Endothelial cell of umbilical vein (primary cell): ENCODE results near the gene TCP11. TPM values are rescaled to one million over a fixed set of nuclear protein-coding genes. Genes with fewer than 3 reads are reported as not detected.

Source experiments
- BruUV-seq: library from RNA; stranded (reverse); fragments of 400-500 nt; replicated peaks from 2 replicates; lab custom pipeline; 2021; lab: Mats Ljungman, UMichigan
- CTCF ChIA-PET: fragments of 300-600, 350-600 bp; sonication (Branson Sonifier 250); formaldehyde crosslinking; loops from one replicate; lab custom pipeline; 2021; ENCODE audit warnings: antibody characterized with exemption, inconsistent platforms; lab: Charles Lee
- POLR2A ChIA-PET: fragments of 300-600, 350-600 bp; sonication (Branson Sonifier 250); formaldehyde crosslinking; loops from one replicate; lab custom pipeline; 2021; ENCODE audit warnings: antibody characterized with exemption, inconsistent platforms; lab: Charles Lee
- DNase-seq: peaks from one replicate; pipeline ENCODE4 v3.0.0-alpha.2; 2011; ENCODE audit warnings: low read depth, low spot score
- FAIRE-seq: peaks from 2 replicates; lab custom pipeline; 2011; peaks lifted over from hg19 to GRCh38; lab: Jason Lieb, UNC
- H2AFZ ChIP-seq: 2 replicates; pipeline ENCODE4 v1.6.0; 2012; ENCODE audit warnings: low read depth, low read length, control low read depth, inconsistent platforms
- H3K27ac ChIP-seq: 2 replicates; pipeline ENCODE4 v1.5.1; 2011; ENCODE audit warnings: low read depth, mild to moderate bottlenecking, control low read depth, low read length, moderate library complexity; ENCODE audit not compliant: insufficient read depth
- H3K27me3 ChIP-seq, 2 experiments: 2 replicates each; pipeline versions ENCODE4 v1.6.0 to v1.6.1; 2011; ENCODE audit warnings: low read length in 2 of 2, mixed read lengths in 1 of 2; ENCODE audit not compliant: control insufficient read depth in 2 of 2, insufficient read depth in 2 of 2
- H3K36me3 ChIP-seq, 2 experiments: 2 replicates in 1 of 2; 3 replicates in 1 of 2; pipeline ENCODE4 v1.5.1; 2011; ENCODE audit warnings: low read length in 2 of 2, mild to moderate bottlenecking in 1 of 2, moderate library complexity in 1 of 2; ENCODE audit not compliant: control insufficient read depth in 2 of 2, insufficient read depth in 2 of 2; ENCODE audit errors: extremely low read depth in 1 of 2
- H3K4me1 ChIP-seq: 3 replicates; pipeline ENCODE4 v1.5.1; 2011; ENCODE audit warnings: mild to moderate bottlenecking, low read length; ENCODE audit not compliant: control insufficient read depth, insufficient read depth; ENCODE audit errors: extremely low read depth
- H3K4me2 ChIP-seq: 2 replicates; pipeline ENCODE4 v1.6.1; 2011; ENCODE audit warnings: low read length, control low read depth, mixed read lengths; ENCODE audit not compliant: insufficient read depth
- H3K4me3 ChIP-seq, 3 experiments: fragments of 200-600 bp in 1 of 3; sonication (generic), shearing (Covaris generic) in 1 of 3; replicated peaks in 1 of 3; 2 replicates each; pipeline ENCODE4 v1.5.1; 2011 to 2016; ENCODE audit warnings: control low read depth in 3 of 3, low read length in 3 of 3, mild to moderate bottlenecking in 2 of 3, inconsistent platforms in 1 of 3, low read depth in 1 of 3, moderate library complexity in 1 of 3; ENCODE audit not compliant: insufficient read depth in 1 of 3
- H3K79me2 ChIP-seq: 2 replicates; pipeline ENCODE4 v1.6.0; 2012; ENCODE audit warnings: low read length, inconsistent platforms; ENCODE audit not compliant: control insufficient read depth, insufficient read depth
- H3K9ac ChIP-seq: replicated peaks from 2 replicates; pipeline ENCODE3; 2011; ENCODE audit warnings: low read length, control low read depth; ENCODE audit not compliant: insufficient read depth; ENCODE audit errors: extremely low read depth
- H3K9me1 ChIP-seq: replicated peaks from 3 replicates; pipeline ENCODE4 v1.6.0; 2011; ENCODE audit warnings: mild to moderate bottlenecking, low read length; ENCODE audit not compliant: control insufficient read depth, insufficient read depth; ENCODE audit errors: extremely low read depth
- H3K9me3 ChIP-seq: replicated peaks from 2 replicates; pipeline ENCODE4 v1.5.1; 2012; ENCODE audit warnings: low read length, inconsistent platforms; ENCODE audit not compliant: control insufficient read depth, insufficient read depth
- H4K20me1 ChIP-seq: replicated peaks from 2 replicates; pipeline ENCODE3; 2011; ENCODE audit warnings: mild to moderate bottlenecking, low read length; ENCODE audit not compliant: control insufficient read depth, insufficient read depth; ENCODE audit errors: extremely low read depth
- EZH2 ChIP-seq: IDR thresholded peaks from 2 replicates; pipeline ENCODE4 v1.6.1; 2012; ENCODE audit warnings: borderline replicate concordance, low read depth, mild to moderate bottlenecking, moderate library complexity, low read length, inconsistent platforms; ENCODE audit not compliant: severe bottlenecking
- POLR2AphosphoS5 ChIP-seq: IDR thresholded peaks from 2 replicates; pipeline ENCODE4 v1.6.1; 2012; ENCODE audit warnings: low read depth, mild to moderate bottlenecking, control low read depth, low read length, moderate library complexity; ENCODE audit not compliant: insufficient read depth
- dilution Hi-C: fragments of 300-500 bp; cut with MboI; formaldehyde crosslinking; loops from one replicate; pipeline ENCODE4 v1.15.0; 2019; ENCODE audit warnings: low sequenced_read_pairs; ENCODE audit not compliant: extremely low pct_ligation_motif_present
- intact Hi-C: fragments of 100-400 bp; cut with micrococcal nuclease; formaldehyde crosslinking; loops from one replicate; pipeline ENCODE4 v1.10.0; 2022
- polyA plus RNA-seq, 4 experiments: library from polyadenylated mRNA; depleted of rRNA in 3 of 4; stranded (reverse) in 3 of 4; unstranded in 1 of 4; fragments of >200 nt; gene quantifications; 2 replicates each; pipeline versions ENCODE4 v1.2.1 to v1.2.3, GENCODE V29; 2011 to 2012; ENCODE audit warnings: missing spikeins in 1 of 4
- total RNA-seq: library from RNA; stranded (reverse); gene quantifications from 2 replicates; pipeline ENCODE4 v1.2.3, GENCODE V29; 2021
- TF ChIP-seq, protein P1 (sequence below), 2 donors: IDR thresholded peaks; 1 replicate in 1 of 2; 2 replicates in 1 of 2; pipeline ENCODE4 v1.5.1; 2011; ENCODE audit warnings: low read length in 2 of 2, mild to moderate bottlenecking in 2 of 2, moderate library complexity in 2 of 2, control low read depth in 1 of 2, inconsistent platforms in 1 of 2, low read depth in 1 of 2; ENCODE audit not compliant: insufficient read depth in 1 of 2; ENCODE audit errors: extremely low read depth in 1 of 2

TCP11 gene
- total and polyA plus RNA-seq, 2 donors (not counting 3 experiments of a cell fraction or from before 2014, with no cell fraction given), result 0.18 TPM; not detected in 1

DNA sequence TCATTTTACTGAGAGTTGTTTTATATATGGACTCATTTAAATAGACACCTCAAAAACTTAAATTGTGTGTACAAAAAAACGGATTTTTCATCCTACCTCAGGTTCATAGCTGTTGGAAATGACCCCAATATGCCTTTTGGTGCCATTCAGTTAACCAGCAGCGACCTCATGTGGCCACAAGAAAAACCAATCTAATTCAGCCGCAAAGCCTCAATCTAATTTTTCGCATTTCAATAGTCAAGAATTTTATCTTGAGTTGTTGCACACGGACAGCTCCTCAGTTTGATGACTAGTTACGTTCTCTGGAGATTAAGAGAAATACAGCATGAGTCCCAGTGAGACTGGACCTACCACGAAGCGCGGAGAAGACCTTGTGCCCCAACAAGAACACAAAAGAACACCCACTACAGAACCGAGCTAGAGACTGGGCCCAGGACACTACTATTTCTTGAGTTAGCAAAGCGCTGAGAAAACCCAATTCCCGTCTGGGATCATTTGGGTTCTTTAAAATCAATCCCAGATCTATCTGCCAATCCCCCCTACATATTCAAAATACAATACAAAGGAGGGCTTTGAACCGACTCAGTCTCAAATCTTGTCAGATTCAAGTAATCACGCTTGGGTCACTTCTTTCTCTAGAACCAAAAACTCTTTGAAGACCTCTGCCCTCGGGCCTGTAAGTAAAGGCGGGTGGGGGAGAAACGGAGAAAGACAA, 1.1 kb downstream of the TCP11 start:
- TF ChIP-seq POLR2AphosphoS5 (no peak), EZH2 (no peak)
- TF ChIP-seq, protein P1, sequence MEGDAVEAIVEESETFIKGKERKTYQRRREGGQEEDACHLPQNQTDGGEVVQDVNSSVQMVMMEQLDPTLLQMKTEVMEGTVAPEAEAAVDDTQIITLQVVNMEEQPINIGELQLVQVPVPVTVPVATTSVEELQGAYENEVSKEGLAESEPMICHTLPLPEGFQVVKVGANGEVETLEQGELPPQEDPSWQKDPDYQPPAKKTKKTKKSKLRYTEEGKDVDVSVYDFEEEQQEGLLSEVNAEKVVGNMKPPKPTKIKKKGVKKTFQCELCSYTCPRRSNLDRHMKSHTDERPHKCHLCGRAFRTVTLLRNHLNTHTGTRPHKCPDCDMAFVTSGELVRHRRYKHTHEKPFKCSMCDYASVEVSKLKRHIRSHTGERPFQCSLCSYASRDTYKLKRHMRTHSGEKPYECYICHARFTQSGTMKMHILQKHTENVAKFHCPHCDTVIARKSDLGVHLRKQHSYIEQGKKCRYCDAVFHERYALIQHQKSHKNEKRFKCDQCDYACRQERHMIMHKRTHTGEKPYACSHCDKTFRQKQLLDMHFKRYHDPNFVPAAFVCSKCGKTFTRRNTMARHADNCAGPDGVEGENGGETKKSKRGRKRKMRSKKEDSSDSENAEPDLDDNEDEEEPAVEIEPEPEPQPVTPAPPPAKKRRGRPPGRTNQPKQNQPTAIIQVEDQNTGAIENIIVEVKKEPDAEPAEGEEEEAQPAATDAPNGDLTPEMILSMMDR (IDR thresholded peaks at IDR 0.05; ENCODE audit: extremely low read depth in 1 of 2, insufficient read depth in 1 of 2, low read depth in 1 of 2, low read length in 2 of 2), result peak; percentile 62 to 80
- Histone ChIP-seq H3K4me2 (no peak overlapping the region), H3K27ac (no peak overlapping the region), H3K27me3 (no peaks in the 10 kb centered on the region), H3K9me3 (no peaks in the 10 kb centered on the region), H3K9me1 (no peaks in the 10 kb centered on the region), H3K79me2 (no peaks in the 10 kb centered on the region), H3K4me1 (no peaks in the 10 kb centered on the region), H4K20me1 (no peaks in the 10 kb centered on the region), H2AFZ (no peak overlapping the region), H3K9ac (no peak overlapping the region), H3K36me3 (no peaks in the 10 kb centered on the region), H3K4me3 (no peak overlapping the region)
- FAIRE-seq, result peak; percentile 96
- POLR2A ChIA-PET, result interaction anchor here (1.6 kb wide), 1 partner anchor 153 kb away, joined by 5 read pairs; no protein-coding TSS in a partner anchor
- BruUV-seq, result no TSS peak
- CTCF ChIA-PET, result interaction anchor here (0.6 to 5.5 kb wide), 52 partner anchors 8 to 976 kb away, joined by 3 to 302 read pairs (median 5); partner anchors contain the start of genes ANKS1A, BLTP3A, SNRPC and TAF11
- dilution Hi-C loops (no loop called here), intact Hi-C loops (loop anchor here (1.0 to 10.0 kb wide), 6 partner anchors 65 to 613 kb away; no protein-coding TSS in a partner anchor)
- peak; percentile 75 for DNase-seq
